ENCODE measurements around the gene TMEM53.

DNA sequence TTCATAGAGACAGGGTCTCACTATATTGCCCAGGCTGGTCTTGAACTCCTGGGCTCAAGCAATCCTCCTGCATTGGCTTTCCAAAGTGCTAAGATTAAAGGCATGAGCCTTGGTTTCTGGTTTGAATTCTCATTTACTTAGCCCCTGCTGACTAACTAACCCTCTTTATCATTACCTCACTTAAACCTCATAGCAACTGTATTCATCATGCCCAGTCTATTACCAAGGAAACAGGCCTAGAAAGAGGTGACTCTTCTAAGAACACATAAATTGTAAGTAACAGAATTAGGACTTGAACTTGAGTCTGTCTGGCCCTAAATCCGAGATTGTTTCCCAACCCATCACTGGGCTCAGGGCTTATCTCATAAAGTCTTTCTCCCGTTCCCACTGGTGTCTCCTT lies 44.2 kb downstream of the TMEM53 start:
- TF ChIP-seq EZH2 (IDR thresholded peaks at IDR 0.05) (no peak), POLR2AphosphoS5 (IDR thresholded peaks at IDR 0.05; ENCODE audit: borderline replicate concordance, low read depth, low read length) (no peak)
